ENCODE measurements around the gene FCGR2B.
"Not testable (repeated sequence)": the region's sequence is repeated elsewhere in the genome, so short reads cannot be mapped to it uniquely, and the experiment has no call there.

The FCGR2B gene

GRCh38 chr1:161706482-161707347, 43.8 kb downstream of the FCGR2B start, which contains the start of gene FCRLA:
Gene FCRLA (plus strand): TSS chr1:161707229. CDS start chr1:161707265, 36 bp downstream.
- DNase-seq = peak; percentile 75

- DNase-seq = no peak
These were observed 44.6 kb downstream of the FCGR2B start for GRCh38 chr1:161707503-161707902.

GRCh38 chr1:161709373-161709772, 46.4 kb downstream of the FCGR2B start:
- DNase-seq = no peak

GRCh38 chr1:161710560-161710959, 47.6 kb downstream of the FCGR2B start:
- DNase-seq = no peak

- DNase-seq = no peak
These were observed 55.8 kb downstream of the FCGR2B start for GRCh38 chr1:161718559-161719324.

GRCh38 chr1:161719325-161719611, 56.3 kb downstream of the FCGR2B start:
- no peak for DNase-seq

- peak; percentile 40 for DNase-seq
These were observed 57.5 kb downstream of the FCGR2B start for GRCh38 chr1:161720422-161720821.

- peak; percentile 41 for DNase-seq
These were observed 58.2 kb downstream of the FCGR2B start, which contains the start of gene FCRLB for GRCh38 chr1:161720956-161721737. Gene FCRLB (plus strand): TSS chr1:161721544. CDS start chr1:161722673, 1,129 bp downstream.

- peak; percentile 77 for DNase-seq
These were observed 58.9 kb downstream of the FCGR2B start for GRCh38 chr1:161721738-161722343.

- DNase-seq = no peak
These were observed 59.5 kb downstream of the FCGR2B start for GRCh38 chr1:161722406-161722805.

- DNase-seq = no peak
These were observed 60.7 kb downstream of the FCGR2B start for GRCh38 chr1:161723459-161724141.

GRCh38 chr1:161725258-161725907, 62.4 kb downstream of the FCGR2B start:
- DNase-seq = not testable (repeated sequence)

GRCh38 chr1:161725908-161726472, 63.0 kb downstream of the FCGR2B start:
- peak; percentile 76 for DNase-seq

GRCh38 chr1:161726473-161727255, 63.7 kb downstream of the FCGR2B start:
- peak; percentile 95 for DNase-seq

GRCh38 chr1:161727256-161727924, 64.4 kb downstream of the FCGR2B start:
- peak; percentile 80 for DNase-seq

All from hematopoietic multipotent progenitor cell treated with erythropoietin and hydrocortisone succinate and interleukin-3 and kit ligand, for 4 days (in vitro differentiated cells).